Loucy (cell line): Measurements from ENCODE around the gene CCND1.

Source experiments
- EZH2phosphoT487 ChIP-seq: fragments of 200-600 bp; IDR thresholded peaks from 2 replicates; pipeline ENCODE4 v1.6.1; 2018; ENCODE audit warnings: antibody characterized with exemption, mild to moderate bottlenecking, moderate library complexity, borderline replicate concordance
- TF ChIP-seq, protein P1 (sequence below): fragments of 200-600 bp; sonication (generic); conservative IDR thresholded peaks from 2 replicates; pipeline ENCODE4 v1.5.1; 2014; ENCODE audit warnings: mild to moderate bottlenecking, antibody characterized with exemption, low read length

DNA sequence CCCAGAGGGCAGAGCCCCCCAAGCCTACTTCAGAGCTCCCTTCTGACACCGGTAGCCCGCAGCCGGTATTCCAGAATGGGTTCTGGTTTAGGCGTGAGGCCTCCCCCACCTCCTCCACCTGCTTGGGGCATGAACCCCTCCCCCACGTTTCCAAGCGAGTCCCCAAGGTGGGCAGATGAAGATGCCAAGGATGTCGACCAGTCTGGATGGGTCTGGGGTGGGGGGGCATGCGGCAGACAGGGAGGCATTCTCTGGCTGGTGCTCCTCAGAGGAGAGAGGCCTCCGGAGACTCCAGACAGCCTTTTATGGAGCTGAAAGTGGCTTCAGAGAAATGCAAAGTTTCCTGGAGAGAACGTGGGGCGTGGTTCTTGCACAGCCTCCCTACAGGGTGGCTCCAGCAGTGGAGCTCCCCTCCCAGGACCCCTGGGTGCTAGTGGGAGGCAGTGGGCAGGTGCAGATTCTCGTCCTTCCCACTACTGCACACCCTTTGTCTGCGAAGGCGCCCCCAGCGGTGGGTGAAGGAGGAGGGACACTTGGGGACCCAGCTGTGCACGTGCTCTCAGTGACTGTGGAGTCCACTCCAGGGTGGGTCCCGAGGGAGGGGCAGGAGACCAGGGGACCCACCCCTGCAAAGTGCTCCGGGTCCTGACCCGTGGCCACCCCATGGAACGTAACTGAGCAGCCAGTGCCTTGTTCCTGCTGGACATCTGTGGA lies 4.2 kb downstream of the CCND1 start:
- TF ChIP-seq, protein P1, sequence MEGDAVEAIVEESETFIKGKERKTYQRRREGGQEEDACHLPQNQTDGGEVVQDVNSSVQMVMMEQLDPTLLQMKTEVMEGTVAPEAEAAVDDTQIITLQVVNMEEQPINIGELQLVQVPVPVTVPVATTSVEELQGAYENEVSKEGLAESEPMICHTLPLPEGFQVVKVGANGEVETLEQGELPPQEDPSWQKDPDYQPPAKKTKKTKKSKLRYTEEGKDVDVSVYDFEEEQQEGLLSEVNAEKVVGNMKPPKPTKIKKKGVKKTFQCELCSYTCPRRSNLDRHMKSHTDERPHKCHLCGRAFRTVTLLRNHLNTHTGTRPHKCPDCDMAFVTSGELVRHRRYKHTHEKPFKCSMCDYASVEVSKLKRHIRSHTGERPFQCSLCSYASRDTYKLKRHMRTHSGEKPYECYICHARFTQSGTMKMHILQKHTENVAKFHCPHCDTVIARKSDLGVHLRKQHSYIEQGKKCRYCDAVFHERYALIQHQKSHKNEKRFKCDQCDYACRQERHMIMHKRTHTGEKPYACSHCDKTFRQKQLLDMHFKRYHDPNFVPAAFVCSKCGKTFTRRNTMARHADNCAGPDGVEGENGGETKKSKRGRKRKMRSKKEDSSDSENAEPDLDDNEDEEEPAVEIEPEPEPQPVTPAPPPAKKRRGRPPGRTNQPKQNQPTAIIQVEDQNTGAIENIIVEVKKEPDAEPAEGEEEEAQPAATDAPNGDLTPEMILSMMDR, result no peak; the same call in 1 of the 2 replicates
- TF ChIP-seq EZH2phosphoT487, result no peak
